Measurements from ENCODE around the gene CGREF1.
A peak's percentile ranks its signal among the peaks of the same experiment; 100 is the strongest.
"Not testable (repeated sequence)": the region's sequence is repeated elsewhere in the genome, so short reads cannot be mapped to it uniquely, and the experiment has no call there.

The CGREF1 gene

DNA sequence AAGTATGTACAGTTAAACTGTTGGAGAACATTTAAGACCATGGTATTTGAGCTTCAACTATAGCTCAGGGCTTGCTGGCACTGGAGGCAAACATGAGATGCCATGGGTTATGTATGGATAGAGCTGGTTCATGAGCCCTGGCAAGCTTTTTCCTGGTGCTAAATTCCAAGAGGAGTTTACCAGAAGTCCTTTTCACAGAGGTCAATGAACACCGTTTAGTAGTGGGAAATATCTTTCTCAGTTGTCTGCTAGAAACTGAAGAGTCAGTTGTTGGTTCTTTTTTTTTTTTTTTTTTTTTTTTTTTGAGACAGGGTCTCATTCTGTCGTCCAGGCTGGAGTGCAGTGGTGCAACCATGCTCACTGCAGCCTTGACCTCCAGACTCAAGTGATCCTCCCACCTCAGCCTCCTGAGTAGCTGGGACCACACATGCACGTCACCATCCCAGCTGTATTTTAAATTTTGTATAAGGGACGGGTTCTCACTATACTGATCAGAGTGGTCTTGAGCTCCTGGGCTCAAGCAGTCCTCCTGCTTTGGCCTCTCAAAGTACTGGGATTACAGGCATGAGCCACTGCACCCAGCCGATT, 31.0 kb downstream of the CGREF1 start:
- no peak for DNase-seq (ENCODE audit: low read depth)

DNA sequence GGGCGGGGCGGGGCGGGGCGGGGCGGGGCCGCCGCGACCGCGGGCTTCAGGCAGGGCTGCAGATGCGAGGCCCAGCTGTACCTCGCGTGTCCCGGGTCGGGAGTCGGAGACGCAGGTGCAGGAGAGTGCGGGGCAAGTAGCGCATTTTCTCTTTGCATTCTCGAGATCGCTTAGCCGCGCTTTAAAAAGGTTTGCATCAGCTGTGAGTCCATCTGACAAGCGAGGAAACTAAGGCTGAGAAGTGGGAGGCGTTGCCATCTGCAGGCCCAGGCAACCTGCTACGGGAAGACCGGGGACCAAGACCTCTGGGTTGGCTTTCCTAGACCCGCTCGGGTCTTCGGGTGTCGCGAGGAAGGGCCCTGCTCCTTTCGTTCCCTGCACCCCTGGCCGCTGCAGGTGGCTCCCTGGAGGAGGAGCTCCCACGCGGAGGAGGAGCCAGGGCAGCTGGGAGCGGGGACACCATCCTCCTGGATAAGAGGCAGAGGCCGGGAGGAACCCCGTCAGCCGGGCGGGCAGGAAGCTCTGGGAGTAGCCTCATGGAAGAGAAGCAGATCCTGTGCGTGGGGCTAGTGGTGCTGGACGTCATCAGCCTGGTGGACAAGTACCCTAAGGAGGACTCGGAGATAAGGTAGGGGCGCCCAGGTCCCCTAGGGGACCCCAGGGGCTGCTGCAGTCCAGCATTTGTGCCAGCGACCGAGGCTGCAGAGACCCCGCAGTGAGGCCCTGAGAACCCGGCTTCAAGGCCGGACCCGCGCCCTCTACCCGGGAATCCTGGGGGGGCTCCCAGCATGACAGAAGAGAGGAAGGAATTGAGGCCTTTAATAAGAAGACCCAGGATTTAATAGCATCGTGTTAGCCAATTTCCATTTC, 32.0 kb downstream of the CGREF1 start, which contains the start of gene KHK:
TSS of gene KHK (plus strand) at position 49 of the 870 bp plus-strand sequence. CDS start at position 537, 488 bp downstream.
- no peak for DNase-seq (ENCODE audit: low read depth)

GRCh38 chr2:27086090-27086723, 32.7 kb downstream of the CGREF1 start:
- peak; percentile 79 for DNase-seq (ENCODE audit: low read depth)

GRCh38 chr2:27085673-27086089, 33.2 kb downstream of the CGREF1 start:
- DNase-seq (ENCODE audit: low read depth) = peak; percentile 47

DNA sequence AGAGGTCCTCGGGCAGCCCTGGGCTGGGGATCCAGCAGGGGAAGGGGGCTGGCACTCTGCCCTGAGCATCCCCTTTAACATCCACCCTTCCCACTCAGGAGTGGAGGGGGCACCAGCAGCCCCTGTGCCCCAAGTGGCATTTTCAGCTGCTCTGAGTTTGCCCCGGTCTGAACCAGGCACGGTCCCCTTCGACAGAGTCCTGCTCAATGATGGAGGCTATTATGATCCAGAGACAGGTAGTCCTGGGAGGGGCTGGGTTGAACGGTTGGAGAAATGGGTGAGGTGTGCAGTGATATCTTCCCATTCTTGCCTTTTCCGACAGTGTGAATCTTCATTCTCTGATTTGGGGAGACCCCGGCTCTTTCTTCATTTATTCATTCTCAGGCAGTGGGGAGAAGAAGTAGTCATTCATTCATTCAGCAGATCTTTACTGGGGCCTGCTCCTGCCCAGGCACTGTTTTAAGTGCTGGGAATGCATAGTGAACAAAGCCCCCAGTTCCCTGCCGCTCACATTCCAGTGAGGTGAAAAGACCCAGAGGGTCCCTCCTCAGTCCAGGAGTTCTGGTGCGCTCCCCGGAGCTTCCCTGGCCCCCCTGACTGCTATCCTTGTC, 33.8 kb downstream of the CGREF1 start:
- no peak for DNase-seq (ENCODE audit: low read depth)

GRCh38 chr2:27084297-27085061, 34.4 kb downstream of the CGREF1 start:
- no peak for DNase-seq (ENCODE audit: low read depth)

DNA sequence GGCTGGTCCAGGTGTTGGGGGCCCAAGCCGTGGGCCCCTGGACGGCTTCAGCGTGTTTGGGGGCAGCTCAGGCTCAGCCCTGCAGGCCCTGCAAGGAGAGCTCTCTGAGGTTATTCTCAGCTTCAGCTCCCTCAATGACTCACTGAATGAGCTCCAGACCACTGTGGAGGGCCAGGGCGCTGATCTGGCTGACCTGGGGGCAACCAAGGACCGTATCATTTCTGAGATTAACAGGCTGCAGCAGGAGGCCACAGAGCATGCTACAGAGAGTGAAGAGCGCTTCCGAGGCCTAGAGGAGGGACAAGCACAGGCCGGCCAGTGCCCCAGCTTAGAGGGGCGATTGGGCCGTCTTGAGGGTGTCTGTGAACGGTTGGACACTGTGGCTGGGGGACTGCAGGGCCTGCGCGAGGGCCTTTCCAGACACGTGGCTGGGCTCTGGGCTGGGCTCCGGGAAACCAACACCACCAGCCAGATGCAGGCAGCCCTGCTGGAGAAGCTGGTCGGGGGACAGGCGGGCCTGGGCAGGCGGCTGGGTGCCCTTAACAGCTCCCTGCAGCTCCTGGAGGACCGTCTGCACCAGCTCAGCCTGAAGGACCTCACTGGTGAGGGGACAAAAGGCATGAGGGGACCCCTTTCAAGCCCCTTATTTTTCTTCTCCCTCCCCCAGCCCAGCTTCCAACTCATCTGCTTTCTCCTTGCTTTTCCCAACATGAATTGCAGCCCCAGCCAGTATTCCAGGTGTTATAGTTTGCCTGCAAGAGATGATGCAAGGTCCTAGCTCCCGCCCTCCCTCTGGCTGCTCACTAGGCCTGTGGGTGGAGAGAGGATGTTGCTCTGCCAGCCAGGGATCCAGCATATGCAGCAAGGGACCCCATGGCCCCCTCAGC, 35.3 kb downstream of the CGREF1 start:
- DNase-seq (ENCODE audit: low read depth) = no peak

DNA sequence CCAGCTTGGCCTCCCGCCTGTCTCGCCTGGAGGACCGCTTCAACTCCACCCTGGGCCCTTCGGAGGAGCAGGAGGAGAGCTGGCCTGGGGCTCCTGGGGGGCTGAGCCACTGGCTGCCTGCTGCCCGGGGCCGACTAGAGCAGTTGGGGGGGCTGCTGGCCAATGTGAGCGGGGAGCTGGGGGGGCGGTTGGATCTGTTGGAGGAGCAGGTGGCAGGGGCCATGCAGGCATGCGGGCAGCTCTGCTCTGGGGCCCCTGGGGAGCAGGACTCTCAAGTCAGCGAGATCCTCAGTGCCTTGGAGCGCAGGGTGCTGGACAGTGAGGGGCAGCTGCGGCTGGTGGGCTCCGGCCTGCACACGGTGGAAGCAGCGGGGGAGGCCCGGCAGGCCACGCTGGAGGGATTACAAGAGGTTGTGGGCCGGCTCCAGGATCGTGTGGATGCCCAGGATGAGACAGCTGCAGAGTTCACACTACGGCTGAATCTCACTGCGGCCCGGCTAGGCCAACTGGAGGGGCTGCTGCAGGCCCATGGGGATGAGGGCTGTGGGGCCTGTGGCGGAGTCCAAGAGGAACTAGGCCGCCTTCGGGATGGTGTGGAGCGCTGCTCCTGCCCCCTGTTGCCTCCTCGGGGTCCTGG, 36.0 kb downstream of the CGREF1 start:
- no peak for DNase-seq (ENCODE audit: low read depth)

- DNase-seq (ENCODE audit: low read depth) = no peak
Observed at GRCh38 chr2:27081984-27082772, 36.8 kb downstream of the CGREF1 start.

DNA sequence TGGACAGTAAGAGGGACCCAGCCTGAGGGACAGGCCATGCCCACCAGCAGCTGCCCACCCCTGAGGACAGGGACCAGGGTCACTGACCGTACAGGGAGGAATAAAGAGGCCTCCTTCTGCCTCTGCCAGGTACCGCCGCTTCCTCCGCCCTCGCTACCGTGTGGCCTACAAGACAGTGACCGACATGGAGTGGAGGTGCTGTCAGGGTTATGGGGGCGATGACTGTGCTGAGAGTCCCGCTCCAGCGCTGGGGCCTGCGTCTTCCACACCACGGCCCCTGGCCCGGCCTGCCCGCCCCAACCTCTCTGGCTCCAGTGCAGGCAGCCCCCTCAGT, 38.4 kb downstream of the CGREF1 start:
- no peak for DNase-seq (ENCODE audit: low read depth)

- DNase-seq (ENCODE audit: low read depth) = no peak
Observed at GRCh38 chr2:27080140-27080469, 38.8 kb downstream of the CGREF1 start.

GRCh38 chr2:27079233-27080139, 39.4 kb downstream of the CGREF1 start:
- DNase-seq (ENCODE audit: low read depth) = no peak

DNA sequence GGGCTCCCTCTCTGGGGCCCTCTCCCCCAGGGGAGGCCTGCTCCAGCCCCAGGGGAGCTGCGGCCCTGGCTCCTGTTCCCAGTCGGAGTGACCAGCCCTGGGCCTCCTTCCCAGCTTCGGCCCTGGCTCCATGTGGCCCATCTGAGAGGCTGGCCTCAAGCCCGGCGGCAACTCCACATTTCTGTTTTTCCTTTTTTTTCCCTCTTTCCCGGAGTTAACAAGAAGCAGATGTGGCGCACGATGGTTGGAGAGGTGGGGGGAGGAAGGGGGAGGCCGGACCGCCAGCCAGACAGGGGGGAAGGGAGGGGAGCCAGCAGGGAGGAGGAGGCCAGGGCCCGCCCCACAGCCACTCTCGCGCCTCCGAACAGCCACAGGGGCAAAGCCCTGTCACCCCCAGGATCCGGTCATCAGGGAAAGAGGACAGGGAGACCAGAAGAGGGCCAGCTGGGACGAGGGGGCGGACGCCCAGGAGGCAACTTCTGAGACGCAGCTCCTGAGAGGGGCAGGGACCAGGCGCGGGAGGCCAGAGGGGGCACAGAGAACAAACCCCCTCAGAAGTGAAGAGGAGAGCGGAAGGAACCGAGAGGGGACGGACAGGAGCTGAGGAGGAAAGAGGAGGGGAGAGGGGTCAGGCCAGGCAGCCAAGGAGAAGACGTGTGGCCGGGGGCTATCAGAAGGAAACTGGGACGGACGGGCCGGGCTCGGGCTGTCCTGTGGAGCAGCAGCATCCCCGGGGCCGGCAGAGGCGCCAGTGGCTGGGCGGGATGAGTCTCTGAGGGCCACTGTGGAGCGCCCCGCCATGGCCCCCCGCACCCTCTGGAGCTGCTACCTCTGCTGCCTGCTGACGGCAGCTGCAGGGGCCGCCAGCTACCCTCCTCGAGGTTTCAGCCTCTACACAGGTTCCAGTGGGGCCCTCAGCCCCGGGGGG, 40.4 kb downstream of the CGREF1 start, which contains the start of gene EMILIN1:
TSS of gene EMILIN1 (plus strand) at position 349 of the 928 bp plus-strand sequence. CDS start at position 800, 451 bp downstream.
- peak; percentile 95 for DNase-seq (ENCODE audit: low read depth)

DNA sequence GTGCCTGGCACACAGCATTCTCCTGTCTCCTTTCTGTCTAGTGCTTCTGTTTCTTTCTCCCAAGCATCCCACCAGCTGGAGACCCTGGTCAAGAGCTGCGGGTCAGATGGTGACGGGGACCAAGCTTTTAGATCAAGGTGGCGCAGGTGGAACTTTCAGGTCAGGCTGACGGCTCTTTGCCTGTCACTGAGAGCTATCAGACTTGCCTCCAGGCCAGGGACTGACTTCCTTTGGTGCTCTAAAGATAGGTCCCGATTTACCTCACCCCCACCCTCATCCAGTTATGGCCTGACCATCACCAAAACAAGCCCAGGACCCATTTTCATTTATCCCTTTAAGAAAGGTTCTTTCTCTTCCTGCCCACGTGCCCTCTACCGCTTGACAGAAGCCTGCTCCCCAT, 41.7 kb downstream of the CGREF1 start:
- DNase-seq (ENCODE audit: low read depth) = no peak

- DNase-seq (ENCODE audit: low read depth) = no peak
Observed at GRCh38 chr2:27076323-27076722, 42.6 kb downstream of the CGREF1 start.

DNA sequence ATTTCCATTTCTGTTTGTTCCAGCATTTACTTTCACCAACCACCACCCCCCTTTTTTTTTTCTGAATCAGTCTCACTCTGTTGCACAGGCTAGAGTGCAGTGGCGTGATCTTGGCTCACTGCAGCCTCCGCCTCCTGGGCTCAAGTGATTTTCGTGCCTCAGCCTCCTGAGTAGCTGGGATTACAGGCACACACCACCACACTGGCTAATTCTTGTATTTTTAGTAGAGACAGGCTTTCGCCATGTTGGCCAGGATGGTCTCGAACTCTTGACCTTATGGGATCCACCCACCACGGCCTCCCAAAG, 43.4 kb downstream of the CGREF1 start:
- not testable (repeated sequence) for DNase-seq (ENCODE audit: low read depth)

DNA sequence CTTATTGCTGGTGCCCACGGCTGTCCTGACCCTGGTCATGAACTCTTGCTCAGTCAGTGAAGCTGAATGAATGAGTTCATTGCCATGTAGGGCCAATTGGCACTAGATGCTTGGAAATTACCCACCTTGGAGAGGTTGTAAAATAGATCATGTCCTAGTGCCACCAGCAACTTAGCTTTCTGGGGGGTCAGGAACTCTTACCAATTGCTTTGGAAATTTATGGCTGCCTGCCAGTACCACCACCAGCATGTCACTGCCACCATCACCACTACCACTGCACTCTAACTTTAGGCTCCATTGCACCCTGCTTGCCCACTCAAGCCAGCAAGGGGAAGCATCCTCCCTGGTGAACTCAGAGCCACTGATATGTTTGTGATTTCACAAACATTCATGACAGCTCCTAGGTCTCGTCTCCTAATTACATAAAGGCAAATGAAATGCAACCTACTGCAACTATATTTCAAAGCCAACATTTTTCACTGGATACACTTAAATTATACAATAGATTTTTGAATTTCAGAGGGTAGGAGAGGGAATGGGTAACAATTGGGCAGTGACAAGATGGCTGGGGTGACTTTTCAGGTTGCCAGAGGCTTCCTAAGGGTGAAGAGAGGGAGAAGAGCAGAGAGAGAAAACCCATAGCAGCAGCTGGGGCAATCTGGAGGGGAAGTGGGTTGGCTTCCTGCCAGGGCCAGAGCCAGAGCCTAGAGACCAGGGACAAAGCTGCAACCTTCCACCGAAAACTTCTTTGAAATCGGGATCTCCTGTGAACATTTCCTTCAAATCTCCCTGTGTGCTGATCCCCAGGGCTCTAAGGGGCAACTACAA, 44.0 kb downstream of the CGREF1 start:
- DNase-seq (ENCODE audit: low read depth) = no peak
